ENCODE data around the gene UACA. TPM values are rescaled to one million over a fixed set of nuclear protein-coding genes. Genes with fewer than 3 reads are reported as not detected.

UACA gene
- total RNA-seq, 1 donor = 149 TPM

DNA sequence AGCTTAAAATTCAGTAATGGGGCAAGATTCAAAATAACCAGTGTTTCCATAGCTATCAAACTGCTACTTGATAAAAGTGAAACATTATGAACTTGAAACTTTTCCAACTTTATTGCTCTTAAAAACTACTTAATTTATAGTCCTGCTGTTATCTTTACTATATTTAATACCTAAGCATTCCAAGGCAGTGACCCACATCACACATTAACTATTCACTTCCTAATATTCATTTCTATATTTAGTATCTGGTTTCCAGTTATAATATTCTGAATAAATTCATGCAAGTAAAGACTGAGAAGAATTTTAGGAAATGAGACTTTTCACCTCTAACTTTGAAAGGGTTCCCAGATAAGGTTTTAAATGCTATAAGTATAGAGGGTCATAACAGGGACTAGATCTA lies 64.9 kb downstream of the UACA start:
- no peak for DNase-seq (ENCODE audit: low read depth)
- no peak overlapping the region for H3K4me3 ChIP-seq (ENCODE audit: low read depth, low read length)
- TF ChIP-seq, protein P1, sequence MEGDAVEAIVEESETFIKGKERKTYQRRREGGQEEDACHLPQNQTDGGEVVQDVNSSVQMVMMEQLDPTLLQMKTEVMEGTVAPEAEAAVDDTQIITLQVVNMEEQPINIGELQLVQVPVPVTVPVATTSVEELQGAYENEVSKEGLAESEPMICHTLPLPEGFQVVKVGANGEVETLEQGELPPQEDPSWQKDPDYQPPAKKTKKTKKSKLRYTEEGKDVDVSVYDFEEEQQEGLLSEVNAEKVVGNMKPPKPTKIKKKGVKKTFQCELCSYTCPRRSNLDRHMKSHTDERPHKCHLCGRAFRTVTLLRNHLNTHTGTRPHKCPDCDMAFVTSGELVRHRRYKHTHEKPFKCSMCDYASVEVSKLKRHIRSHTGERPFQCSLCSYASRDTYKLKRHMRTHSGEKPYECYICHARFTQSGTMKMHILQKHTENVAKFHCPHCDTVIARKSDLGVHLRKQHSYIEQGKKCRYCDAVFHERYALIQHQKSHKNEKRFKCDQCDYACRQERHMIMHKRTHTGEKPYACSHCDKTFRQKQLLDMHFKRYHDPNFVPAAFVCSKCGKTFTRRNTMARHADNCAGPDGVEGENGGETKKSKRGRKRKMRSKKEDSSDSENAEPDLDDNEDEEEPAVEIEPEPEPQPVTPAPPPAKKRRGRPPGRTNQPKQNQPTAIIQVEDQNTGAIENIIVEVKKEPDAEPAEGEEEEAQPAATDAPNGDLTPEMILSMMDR (IDR thresholded peaks at IDR 0.05; ENCODE audit: insufficient read depth, low read length) = no peak

DNA sequence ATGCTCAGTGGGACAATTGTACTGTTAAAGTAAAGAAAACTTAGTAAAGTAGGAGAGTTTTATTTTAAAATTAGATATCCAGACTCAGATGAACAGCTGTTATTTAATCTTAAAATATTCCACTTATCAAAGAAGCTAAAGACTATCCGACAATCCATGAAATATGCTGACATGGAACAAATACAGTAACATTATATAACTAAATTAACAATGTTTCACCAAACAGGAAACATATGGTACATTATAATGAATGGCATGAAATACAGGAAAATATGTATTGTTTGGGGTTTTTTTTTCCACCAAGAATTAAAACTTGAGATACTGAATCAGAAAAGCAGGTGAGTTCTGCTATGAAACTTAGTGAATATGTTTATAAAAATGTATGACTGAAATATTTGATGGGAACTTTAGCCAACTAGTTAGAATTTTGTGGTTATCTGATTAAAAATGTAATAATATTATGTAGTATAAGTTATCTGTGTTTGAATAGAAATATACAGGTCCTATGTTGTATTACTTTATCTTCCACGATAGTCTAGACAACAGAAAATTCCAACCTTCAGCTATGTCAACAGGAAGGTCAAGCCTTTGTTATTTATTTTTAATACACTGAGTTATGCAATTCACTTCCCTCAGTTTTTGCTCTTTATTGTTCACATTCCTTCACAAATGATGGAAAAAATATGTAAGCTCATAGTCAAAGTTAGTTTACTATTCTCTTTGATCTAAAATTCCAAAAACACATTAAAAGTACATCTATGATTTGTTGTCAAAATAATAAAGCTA lies 72.7 kb downstream of the UACA start:
- TF ChIP-seq, protein P1 (IDR thresholded peaks at IDR 0.05; ENCODE audit: insufficient read depth, low read length) = no peak

DNA sequence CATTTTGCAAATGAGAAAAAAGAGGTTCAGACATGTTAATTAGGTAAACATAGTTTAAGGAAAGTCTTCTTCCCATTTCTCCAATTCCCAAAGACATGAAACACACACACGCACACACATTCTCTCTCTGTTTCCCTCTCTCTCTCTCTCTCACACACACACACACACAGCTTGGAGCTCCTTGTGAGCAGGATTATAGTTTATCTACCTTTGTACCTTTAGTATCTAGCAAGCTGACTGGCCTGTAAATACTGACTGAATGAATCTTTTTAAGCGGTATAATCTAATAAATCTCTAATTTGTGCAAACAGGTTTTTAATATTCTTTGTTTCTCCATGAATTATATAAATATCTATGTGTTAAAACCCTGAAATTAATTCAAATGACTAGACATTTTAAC lies 73.3 kb downstream of the UACA start:
- TF ChIP-seq, protein P1 (IDR thresholded peaks at IDR 0.05; ENCODE audit: insufficient read depth, low read length) = no peak
- no peak overlapping the region for H3K4me3 ChIP-seq (ENCODE audit: low read depth, low read length)
- no peak for DNase-seq (ENCODE audit: low read depth)

More for the DNA sequence above, 72.7 kb downstream of the UACA start:
- DNase-seq (ENCODE audit: low read depth) = peak; percentile 26
- H3K4me3 ChIP-seq (ENCODE audit: low read depth, low read length) = no peak overlapping the region

DNA sequence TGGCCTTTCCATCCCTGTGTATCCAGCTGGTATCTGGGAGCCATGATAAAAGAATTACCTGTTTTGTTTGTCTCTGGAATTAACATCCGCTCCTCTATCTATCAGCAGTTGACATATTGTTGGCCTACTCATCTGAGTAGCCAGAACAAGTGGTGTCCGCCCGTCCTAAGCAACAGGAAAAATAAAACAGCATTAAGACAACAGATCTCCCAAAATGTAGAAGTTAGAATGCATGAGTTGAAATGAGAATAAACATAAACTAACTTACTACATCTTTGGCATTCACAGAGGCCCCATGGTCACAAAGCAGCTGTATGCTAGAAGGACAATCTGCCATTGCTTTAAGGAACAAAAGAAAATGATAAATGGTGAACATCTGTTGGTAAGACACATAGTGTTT lies 75.9 kb downstream of the UACA start:
- TF ChIP-seq, protein P1 (IDR thresholded peaks at IDR 0.05; ENCODE audit: insufficient read depth, low read length) = no peak
- no peak overlapping the region for H3K4me3 ChIP-seq (ENCODE audit: low read depth, low read length)
- DNase-seq (ENCODE audit: low read depth) = no peak

DNA sequence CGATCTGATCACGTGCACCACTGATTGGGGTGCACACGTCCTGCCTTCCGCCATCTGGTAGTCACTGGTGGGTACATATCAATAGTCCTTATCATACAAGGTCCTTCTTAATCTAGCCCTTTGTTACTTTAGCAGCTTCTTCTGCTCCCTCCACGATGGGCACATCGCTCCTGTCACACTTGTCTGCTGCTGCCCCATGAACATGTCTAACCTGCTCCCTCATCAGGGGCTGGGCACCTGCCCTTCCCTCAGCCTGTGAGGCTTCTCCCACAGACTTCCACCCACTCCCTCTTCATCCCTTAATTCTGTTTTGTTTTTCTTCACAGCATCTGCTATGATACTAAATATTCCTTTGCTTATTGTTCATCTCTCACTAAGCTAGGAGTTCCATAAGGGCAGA lies 82.5 kb downstream of the UACA start:
- TF ChIP-seq, protein P1 (IDR thresholded peaks at IDR 0.05; ENCODE audit: insufficient read depth, low read length) = no peak
- DNase-seq (ENCODE audit: low read depth) = no peak
- no peak overlapping the region for H3K4me3 ChIP-seq (ENCODE audit: low read depth, low read length)

DNA sequence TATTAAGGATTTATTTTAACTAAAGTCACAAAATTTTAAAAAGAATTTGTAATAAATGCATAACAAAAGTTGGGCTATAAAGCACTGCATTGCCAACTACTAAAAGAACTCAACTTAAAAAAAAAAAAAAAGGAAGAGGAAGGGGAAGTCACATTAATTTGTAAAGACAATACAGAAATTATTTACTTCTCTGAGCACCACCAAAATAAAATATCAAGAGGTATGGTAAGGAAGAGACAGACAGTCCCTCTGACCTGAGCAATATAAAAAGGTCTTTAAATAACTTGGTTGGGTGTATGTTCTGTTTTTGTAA lies 83.5 kb downstream of the UACA start:
- no peak for DNase-seq (ENCODE audit: low read depth)
- H3K4me3 ChIP-seq (ENCODE audit: low read depth, low read length) = no peak overlapping the region
- TF ChIP-seq, protein P1 (IDR thresholded peaks at IDR 0.05; ENCODE audit: insufficient read depth, low read length) = no peak

GRCh38 chr15:70672081-70672480 lies 91.3 kb downstream of the UACA start:
- no peak for DNase-seq (ENCODE audit: low read depth)
- H3K4me3 ChIP-seq (ENCODE audit: low read depth, low read length) = no peak overlapping the region
- TF ChIP-seq, protein P1 (IDR thresholded peaks at IDR 0.05; ENCODE audit: insufficient read depth, low read length) = no peak

Data from fibroblast of the aortic adventitia (primary cell).